Astrocyte (in vitro differentiated cells and primary cell): ENCODE results near the gene TRPM2. TPM values are rescaled to one million over a fixed set of nuclear protein-coding genes. Genes with fewer than 3 reads are reported as not detected.

Experiments
- DNase-seq: peaks from one replicate; pipeline ENCODE4 v3.0.0-alpha.2; 2010; ENCODE audit warnings: low read depth
- FAIRE-seq: peaks from 2 replicates; lab custom pipeline; 2011; peaks lifted over from hg19 to GRCh38; lab: Jason Lieb, UNC
- H2AFZ ChIP-seq: 2 replicates; pipeline ENCODE4 v1.6.0; 2012; ENCODE audit warnings: low read depth, low read length, inconsistent platforms
- H3K27ac ChIP-seq: 2 replicates; pipeline ENCODE4 v1.5.1; 2011; ENCODE audit warnings: low read depth, low read length, inconsistent platforms
- H3K27me3 ChIP-seq: 2 replicates; pipeline ENCODE4 v1.6.0; 2011; ENCODE audit warnings: low read length, inconsistent platforms; ENCODE audit not compliant: insufficient read depth
- H3K36me3 ChIP-seq: 2 replicates; pipeline ENCODE4 v1.5.1; 2011; ENCODE audit warnings: low read length, inconsistent platforms; ENCODE audit not compliant: insufficient read depth
- H3K4me1 ChIP-seq: 2 replicates; pipeline ENCODE4 v1.5.1; 2011; ENCODE audit warnings: low read length, inconsistent platforms; ENCODE audit not compliant: insufficient read depth
- H3K4me2 ChIP-seq: 2 replicates; pipeline ENCODE4 v1.6.0; 2012; ENCODE audit warnings: low read length, inconsistent platforms
- H3K4me3 ChIP-seq: 2 replicates; pipeline ENCODE4 v1.5.1; 2011; ENCODE audit warnings: low read depth, mild to moderate bottlenecking, low read length, inconsistent platforms; ENCODE audit not compliant: insufficient read depth
- H3K79me2 ChIP-seq: 2 replicates; pipeline ENCODE4 v1.6.0; 2012; ENCODE audit warnings: mild to moderate bottlenecking, low read length, inconsistent platforms; ENCODE audit not compliant: insufficient read depth
- H3K9ac ChIP-seq: 2 replicates; pipeline ENCODE4 v1.6.0; 2012; ENCODE audit warnings: mild to moderate bottlenecking, low read length, inconsistent platforms
- H3K9me3 ChIP-seq: 2 replicates; pipeline ENCODE4 v1.5.1; 2012; ENCODE audit warnings: low read depth, mild to moderate bottlenecking, low read length, inconsistent platforms; ENCODE audit not compliant: insufficient read depth
- H4K20me1 ChIP-seq: 2 replicates; pipeline ENCODE4 v1.6.0; 2012; ENCODE audit warnings: low read length, inconsistent platforms; ENCODE audit not compliant: insufficient read depth
- H3K27ac Mint-ChIP-seq: one replicate; pipeline ENCODE4 v1.8.0; 2021; ENCODE audit warnings: mild to moderate bottlenecking, mixed read lengths; ENCODE audit not compliant: unreplicated experiment
- H3K27me3 Mint-ChIP-seq: one replicate; pipeline ENCODE4 v1.8.0; 2021; ENCODE audit warnings: low read depth, mixed read lengths; ENCODE audit not compliant: unreplicated experiment
- H3K36me3 Mint-ChIP-seq: one replicate; pipeline ENCODE4 v1.8.0; 2021; ENCODE audit warnings: low read depth, mixed read lengths; ENCODE audit not compliant: unreplicated experiment
- H3K4me1 Mint-ChIP-seq: one replicate; pipeline ENCODE4 v1.8.0; 2021; ENCODE audit warnings: low read depth, mixed read lengths; ENCODE audit not compliant: unreplicated experiment
- H3K4me3 Mint-ChIP-seq: one replicate; pipeline ENCODE4 v1.8.0; 2021; ENCODE audit warnings: mild to moderate bottlenecking, moderate library complexity, mixed read lengths; ENCODE audit not compliant: unreplicated experiment
- H3K9me3 Mint-ChIP-seq: one replicate; pipeline ENCODE4 v1.8.0; 2021; ENCODE audit warnings: mild to moderate bottlenecking, mixed read lengths; ENCODE audit not compliant: unreplicated experiment
- EZH2 ChIP-seq: IDR thresholded peaks from 2 replicates; pipeline ENCODE4 v1.6.1; 2012; ENCODE audit warnings: mild to moderate bottlenecking, low read length, inconsistent platforms; ENCODE audit not compliant: insufficient read depth
- total RNA-seq: library from RNA; stranded (reverse); gene quantifications from 2 replicates; pipeline ENCODE4 v1.2.1, GENCODE V29; 2021
- TF ChIP-seq, protein P1 (sequence below): IDR thresholded peaks from 2 replicates; pipeline ENCODE4 v1.5.1; 2011; ENCODE audit warnings: low read depth, mild to moderate bottlenecking, inconsistent platforms, low read length, moderate library complexity; ENCODE audit not compliant: insufficient read depth

TRPM2 gene
- total RNA-seq, 1 donor from 2014 or later: 0.79 TPM

DNA sequence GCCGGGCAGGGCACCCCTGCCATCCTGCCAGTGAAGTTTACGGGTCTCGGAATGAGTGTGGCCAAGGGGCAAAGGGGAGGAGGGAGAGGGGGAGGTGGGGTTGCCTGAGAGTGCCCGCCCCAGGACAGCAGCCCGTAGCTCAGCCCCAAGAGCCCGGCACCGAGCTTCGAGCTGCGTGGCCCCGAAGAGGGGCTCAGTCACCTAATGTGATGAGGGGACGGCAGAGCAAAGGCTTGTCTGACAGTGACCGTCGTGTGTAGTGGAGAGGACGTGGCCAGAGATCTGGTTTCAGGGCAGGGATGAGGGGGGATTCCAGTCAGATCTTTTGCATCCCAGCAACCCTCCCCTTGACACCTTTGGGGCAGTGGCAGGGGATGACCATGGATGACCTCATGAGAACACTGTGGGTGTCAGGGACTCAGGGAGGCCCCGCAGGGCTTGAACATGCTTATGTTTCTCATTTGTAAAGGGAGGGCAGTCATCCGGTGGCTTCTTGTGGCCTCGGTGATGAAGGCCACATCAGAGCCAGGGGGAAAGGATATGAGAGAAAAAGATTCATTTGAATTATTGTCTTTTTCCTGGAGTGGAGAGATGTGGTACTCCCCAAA, 1.1 kb upstream of the TRPM2 start:
- peaks cover 61% of the 10 kb centered on the region for H3K27me3 Mint-ChIP-seq
- FAIRE-seq: no peak

DNA sequence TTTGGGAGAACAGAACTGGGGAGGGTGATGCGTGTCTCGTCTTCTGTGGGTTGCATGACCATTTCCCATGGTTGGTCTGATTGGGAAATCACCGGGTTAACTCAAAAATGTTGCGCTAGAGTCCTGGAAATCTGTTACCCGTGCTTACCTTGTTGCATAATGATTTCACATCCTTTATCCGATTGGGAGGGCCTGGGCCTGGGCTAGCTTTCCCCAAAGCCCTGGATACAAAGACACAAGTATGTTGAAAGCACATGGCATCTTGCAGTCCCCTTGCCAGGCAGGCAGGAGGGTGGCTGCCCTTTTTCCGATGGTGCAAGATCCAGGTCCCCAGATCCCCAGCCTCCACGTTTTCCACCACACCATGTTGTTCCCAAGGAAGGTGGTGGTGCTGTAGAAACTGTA, 582 bp downstream of the TRPM2 start:
- Histone ChIP-seq H3K79me2 (no peaks in the 10 kb centered on the region), H3K9me3 (no peaks in the 10 kb centered on the region), H3K36me3 (no peaks in the 10 kb centered on the region), H3K27ac (no peak overlapping the region), H3K9ac (no peak overlapping the region), H3K4me3 (no peak overlapping the region), H3K4me2 (no peak overlapping the region), H3K27me3 (peaks cover 7% of the 10 kb centered on the region), H3K4me1 (no peaks in the 10 kb centered on the region), H2AFZ (no peak overlapping the region), H4K20me1 (no peaks in the 10 kb centered on the region)
- Mint-ChIP-seq H3K9me3 (peaks cover 5% of the 10 kb centered on the region), H3K27ac (no peak overlapping the region), H3K27me3 (peaks cover 59% of the 10 kb centered on the region), H3K36me3 (no peaks in the 10 kb centered on the region), H3K4me3 (no peak overlapping the region), H3K4me1 (no peaks in the 10 kb centered on the region)
- TF ChIP-seq, protein P1, sequence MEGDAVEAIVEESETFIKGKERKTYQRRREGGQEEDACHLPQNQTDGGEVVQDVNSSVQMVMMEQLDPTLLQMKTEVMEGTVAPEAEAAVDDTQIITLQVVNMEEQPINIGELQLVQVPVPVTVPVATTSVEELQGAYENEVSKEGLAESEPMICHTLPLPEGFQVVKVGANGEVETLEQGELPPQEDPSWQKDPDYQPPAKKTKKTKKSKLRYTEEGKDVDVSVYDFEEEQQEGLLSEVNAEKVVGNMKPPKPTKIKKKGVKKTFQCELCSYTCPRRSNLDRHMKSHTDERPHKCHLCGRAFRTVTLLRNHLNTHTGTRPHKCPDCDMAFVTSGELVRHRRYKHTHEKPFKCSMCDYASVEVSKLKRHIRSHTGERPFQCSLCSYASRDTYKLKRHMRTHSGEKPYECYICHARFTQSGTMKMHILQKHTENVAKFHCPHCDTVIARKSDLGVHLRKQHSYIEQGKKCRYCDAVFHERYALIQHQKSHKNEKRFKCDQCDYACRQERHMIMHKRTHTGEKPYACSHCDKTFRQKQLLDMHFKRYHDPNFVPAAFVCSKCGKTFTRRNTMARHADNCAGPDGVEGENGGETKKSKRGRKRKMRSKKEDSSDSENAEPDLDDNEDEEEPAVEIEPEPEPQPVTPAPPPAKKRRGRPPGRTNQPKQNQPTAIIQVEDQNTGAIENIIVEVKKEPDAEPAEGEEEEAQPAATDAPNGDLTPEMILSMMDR: no peak
- TF ChIP-seq EZH2: no peak
- no peak for DNase-seq
- FAIRE-seq: no peak

More for the DNA sequence above, 1.1 kb upstream of the TRPM2 start:
- no peak overlapping the region for H3K4me2 ChIP-seq
- H4K20me1 ChIP-seq: no peaks in the 10 kb centered on the region
- H3K79me2 ChIP-seq: no peaks in the 10 kb centered on the region
- H2AFZ ChIP-seq: no peak overlapping the region
- H3K4me1 Mint-ChIP-seq: no peaks in the 10 kb centered on the region
- no peak overlapping the region for H3K4me3 ChIP-seq
- no peaks in the 10 kb centered on the region for H3K4me1 ChIP-seq
- H3K27me3 ChIP-seq: peaks cover 14% of the 10 kb centered on the region
- no peaks in the 10 kb centered on the region for H3K36me3 ChIP-seq
- peaks cover 5% of the 10 kb centered on the region for H3K9me3 Mint-ChIP-seq
- no peak for DNase-seq
- H3K9me3 ChIP-seq: no peaks in the 10 kb centered on the region
- no peak overlapping the region for H3K27ac ChIP-seq
- TF ChIP-seq, protein P1: no peak
- TF ChIP-seq EZH2: no peak
- no peaks in the 10 kb centered on the region for H3K36me3 Mint-ChIP-seq
- no peak overlapping the region for H3K9ac ChIP-seq
- H3K27ac Mint-ChIP-seq: no peak overlapping the region
- no peak overlapping the region for H3K4me3 Mint-ChIP-seq
